ENCODE data around the gene CLEC14A.

GRCh38 chr14:38233218-38233617 lies 22.7 kb downstream of the CLEC14A start:
- TF ChIP-seq EZH2 (IDR thresholded peaks at IDR 0.05; ENCODE audit: borderline replicate concordance, insufficient read depth, low read depth, low read length, poor library complexity, severe bottlenecking) = no peak
- TF ChIP-seq CTCF (IDR thresholded peaks at IDR 0.05) = no peak
